ENCODE measurements around the gene GNPTG.

GNPTG gene

GRCh38 chr16:1347286-1347855 lies 4.4 kb upstream of the GNPTG start:
- no peak for DNase-seq (ENCODE audit: low read depth)

GRCh38 chr16:1347962-1348361 lies 3.8 kb upstream of the GNPTG start:
- DNase-seq (ENCODE audit: low read depth), result no peak

GRCh38 chr16:1348441-1348840 lies 3.3 kb upstream of the GNPTG start:
- DNase-seq (ENCODE audit: low read depth), result no peak

GRCh38 chr16:1348926-1349325 lies 2.8 kb upstream of the GNPTG start:
- no peak for DNase-seq (ENCODE audit: low read depth)

GRCh38 chr16:1349351-1349750 lies 2.4 kb upstream of the GNPTG start:
- no peak for DNase-seq (ENCODE audit: low read depth)

- no peak for DNase-seq (ENCODE audit: low read depth)
Measured at GRCh38 chr16:1349951-1350350, 1.8 kb upstream of the GNPTG start.

- DNase-seq (ENCODE audit: low read depth), result no peak
Measured at GRCh38 chr16:1350691-1351090, 1.0 kb upstream of the GNPTG start.

GRCh38 chr16:1351215-1351581 lies 533 bp upstream of the GNPTG start:
- no peak for DNase-seq (ENCODE audit: low read depth)

GRCh38 chr16:1354815-1355540 lies 3.2 kb downstream of the GNPTG start:
- no peak for DNase-seq (ENCODE audit: low read depth)

GRCh38 chr16:1355591-1355990 lies 3.9 kb downstream of the GNPTG start:
- no peak for DNase-seq (ENCODE audit: low read depth)

- no peak for DNase-seq (ENCODE audit: low read depth)
Measured at GRCh38 chr16:1356061-1356900, 4.5 kb downstream of the GNPTG start.

- DNase-seq (ENCODE audit: low read depth), result no peak
Measured at GRCh38 chr16:1357906-1358566, 6.3 kb downstream of the GNPTG start.

- no peak for DNase-seq (ENCODE audit: low read depth)
Measured at GRCh38 chr16:1361685-1362360, 10.1 kb downstream of the GNPTG start.

GRCh38 chr16:1362807-1363206 lies 11.1 kb downstream of the GNPTG start:
- no peak for DNase-seq (ENCODE audit: low read depth)

- DNase-seq (ENCODE audit: low read depth), result no peak
Measured at GRCh38 chr16:1363501-1364041, 11.8 kb downstream of the GNPTG start.

- DNase-seq (ENCODE audit: low read depth), result no peak
Measured at GRCh38 chr16:1364510-1364909, 12.8 kb downstream of the GNPTG start.

GRCh38 chr16:1366060-1366711 lies 14.5 kb downstream of the GNPTG start:
- no peak for DNase-seq (ENCODE audit: low read depth)

GRCh38 chr16:1366712-1367299 lies 15.1 kb downstream of the GNPTG start:
- DNase-seq (ENCODE audit: low read depth), result no peak

- DNase-seq (ENCODE audit: low read depth), result no peak
Measured at GRCh38 chr16:1367486-1368174, 15.9 kb downstream of the GNPTG start.
